Choroid plexus epithelial cell (primary cell): ENCODE results near the gene GNAZ.

Experiments used
- DNase-seq: peaks from one replicate; pipeline ENCODE4 v3.0.0-alpha.2; 2010; ENCODE audit warnings: low read depth
- H3K4me3 ChIP-seq: 2 replicates; pipeline ENCODE4 v1.5.1; 2011; ENCODE audit warnings: low read depth, mild to moderate bottlenecking, control low read depth, low read length, moderate library complexity
- TF ChIP-seq, protein P1 (sequence below): conservative IDR thresholded peaks from 2 replicates; pipeline ENCODE4 v1.5.1; 2011; ENCODE audit warnings: low read depth, mild to moderate bottlenecking, control low read depth, inconsistent platforms, low read length, moderate library complexity

Gene GNAZ

GRCh38 chr22:23157560-23158515 lies 87.5 kb downstream of the GNAZ start:
- DNase-seq, result no peak
- no peak overlapping the region for H3K4me3 ChIP-seq
- TF ChIP-seq, protein P1, sequence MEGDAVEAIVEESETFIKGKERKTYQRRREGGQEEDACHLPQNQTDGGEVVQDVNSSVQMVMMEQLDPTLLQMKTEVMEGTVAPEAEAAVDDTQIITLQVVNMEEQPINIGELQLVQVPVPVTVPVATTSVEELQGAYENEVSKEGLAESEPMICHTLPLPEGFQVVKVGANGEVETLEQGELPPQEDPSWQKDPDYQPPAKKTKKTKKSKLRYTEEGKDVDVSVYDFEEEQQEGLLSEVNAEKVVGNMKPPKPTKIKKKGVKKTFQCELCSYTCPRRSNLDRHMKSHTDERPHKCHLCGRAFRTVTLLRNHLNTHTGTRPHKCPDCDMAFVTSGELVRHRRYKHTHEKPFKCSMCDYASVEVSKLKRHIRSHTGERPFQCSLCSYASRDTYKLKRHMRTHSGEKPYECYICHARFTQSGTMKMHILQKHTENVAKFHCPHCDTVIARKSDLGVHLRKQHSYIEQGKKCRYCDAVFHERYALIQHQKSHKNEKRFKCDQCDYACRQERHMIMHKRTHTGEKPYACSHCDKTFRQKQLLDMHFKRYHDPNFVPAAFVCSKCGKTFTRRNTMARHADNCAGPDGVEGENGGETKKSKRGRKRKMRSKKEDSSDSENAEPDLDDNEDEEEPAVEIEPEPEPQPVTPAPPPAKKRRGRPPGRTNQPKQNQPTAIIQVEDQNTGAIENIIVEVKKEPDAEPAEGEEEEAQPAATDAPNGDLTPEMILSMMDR, result no peak

- TF ChIP-seq, protein P1, result no peak
- no peak overlapping the region for H3K4me3 ChIP-seq
- no peak for DNase-seq
Measured at GRCh38 chr22:23158516-23159290, 88.4 kb downstream of the GNAZ start.

GRCh38 chr22:23159291-23159630 lies 88.9 kb downstream of the GNAZ start:
- DNase-seq, result no peak

DNA sequence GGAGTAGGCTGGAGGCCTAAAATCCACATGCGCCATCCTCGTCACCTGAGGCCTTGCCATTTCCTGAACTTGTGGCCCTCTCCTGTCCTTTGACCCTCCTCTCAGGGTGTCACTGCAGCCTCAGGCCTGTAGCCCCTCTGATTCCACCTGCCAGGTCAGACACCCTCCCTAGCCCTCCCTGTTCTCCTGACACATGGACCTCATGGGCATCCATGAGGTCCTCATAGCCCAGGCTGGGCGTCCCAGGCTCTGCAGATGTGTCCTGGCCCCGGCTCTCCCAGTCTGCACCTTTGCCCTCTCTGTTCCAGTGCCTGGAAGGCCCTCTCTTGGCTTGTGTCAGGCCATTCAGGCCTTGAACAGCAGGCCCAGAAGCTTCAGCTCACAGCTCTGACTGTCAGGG lies 90.7 kb downstream of the GNAZ start:
- TF ChIP-seq, protein P1, result no peak
- no peak overlapping the region for H3K4me3 ChIP-seq
- no peak for DNase-seq

More at GRCh38 chr22:23159291-23159630, 88.9 kb downstream of the GNAZ start:
- no peak overlapping the region for H3K4me3 ChIP-seq
- TF ChIP-seq, protein P1, result no peak

- DNase-seq, result no peak
- H3K4me3 ChIP-seq, result no peak overlapping the region
- TF ChIP-seq, protein P1, result no peak
Measured at GRCh38 chr22:23161574-23161973, 91.3 kb downstream of the GNAZ start.

DNA sequence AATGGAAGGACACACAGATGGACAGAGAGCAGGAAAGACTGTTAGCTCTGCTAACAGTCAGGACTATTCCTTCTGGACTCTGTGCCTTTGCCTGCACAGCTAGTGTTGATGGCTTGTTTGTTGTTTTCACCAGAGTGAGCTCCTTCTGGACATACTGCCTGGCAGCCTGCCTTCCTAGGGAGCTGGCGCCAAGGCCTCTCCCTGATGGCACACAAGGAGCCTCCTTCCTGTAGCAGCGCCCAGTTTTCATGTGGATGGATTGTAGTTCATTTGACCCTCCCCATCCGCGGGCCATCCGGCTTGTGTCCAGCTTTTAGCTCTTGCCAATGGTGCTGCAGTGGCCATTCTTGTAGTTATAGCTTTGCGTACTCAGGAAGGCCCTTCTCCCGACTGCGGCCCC lies 93.3 kb downstream of the GNAZ start:
- DNase-seq, result no peak
- TF ChIP-seq, protein P1, result no peak
- no peak overlapping the region for H3K4me3 ChIP-seq
